ENCODE data around the gene C1orf159.

- TF ChIP-seq CTCF (IDR thresholded peaks at IDR 0.05; ENCODE audit: insufficient read depth, low read length, poor library complexity, severe bottlenecking) (no peak), EZH2phosphoT487 (conservative IDR thresholded peaks at IDR 0.05; ENCODE audit: low read length) (no peak)
Observed at GRCh38 chr1:1082239-1082775, 33.6 kb downstream of the C1orf159 start.
